ENCODE results near the gene CD164.
"Not testable (repeated sequence)": the region's sequence is repeated elsewhere in the genome, so short reads cannot be mapped to it uniquely, and the experiment has no call there.

The CD164 gene

GRCh38 chr6:109373762-109374161, 8.5 kb downstream of the CD164 start:
- DNase-seq = no peak

GRCh38 chr6:109373331-109373730, 8.9 kb downstream of the CD164 start:
- no peak for DNase-seq

- DNase-seq = no peak
Measured at GRCh38 chr6:109372130-109372529, 10.1 kb downstream of the CD164 start.

DNA sequence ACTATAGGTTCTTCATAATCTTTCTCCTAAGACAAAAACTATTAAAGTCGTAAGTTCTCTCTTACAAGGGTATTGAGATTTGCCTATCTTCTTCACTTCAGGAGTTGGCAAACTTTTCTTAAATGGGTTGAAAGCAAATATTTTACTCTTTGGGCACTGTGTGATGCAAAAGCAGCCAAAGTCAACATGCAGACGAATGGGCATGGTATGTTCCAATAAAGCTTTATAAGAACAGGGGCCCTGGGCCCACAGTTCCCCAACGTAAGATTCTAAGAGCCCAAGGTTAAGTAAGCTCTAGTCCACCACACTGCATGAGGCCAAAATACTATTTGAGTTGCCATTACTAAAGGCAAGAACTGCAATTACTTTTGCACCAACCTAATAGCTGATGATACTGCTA, 11.5 kb downstream of the CD164 start:
- no peak for DNase-seq

DNA sequence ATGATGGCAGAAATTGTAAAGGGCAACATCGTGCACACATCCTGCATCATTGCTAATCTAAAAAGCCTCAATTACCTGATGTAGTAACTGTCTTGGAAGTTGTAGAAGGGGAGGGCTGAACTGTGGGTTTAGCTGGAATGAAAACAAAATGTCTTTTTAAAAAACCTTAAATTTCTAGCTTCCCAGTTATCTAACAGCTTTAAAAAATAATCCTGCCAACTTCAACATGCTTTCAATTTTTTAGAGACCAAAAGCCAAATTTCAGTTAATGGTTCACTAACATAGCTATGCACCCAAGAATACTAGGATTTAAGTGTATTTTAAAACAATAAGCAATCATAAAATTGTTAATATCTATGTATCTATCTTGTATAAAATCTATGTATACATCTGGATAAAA, 11.9 kb downstream of the CD164 start:
- DNase-seq = no peak

GRCh38 chr6:109369728-109370127, 12.5 kb downstream of the CD164 start:
- DNase-seq = no peak

GRCh38 chr6:109364382-109365078, 17.7 kb downstream of the CD164 start:
- not testable (repeated sequence) for DNase-seq

DNA sequence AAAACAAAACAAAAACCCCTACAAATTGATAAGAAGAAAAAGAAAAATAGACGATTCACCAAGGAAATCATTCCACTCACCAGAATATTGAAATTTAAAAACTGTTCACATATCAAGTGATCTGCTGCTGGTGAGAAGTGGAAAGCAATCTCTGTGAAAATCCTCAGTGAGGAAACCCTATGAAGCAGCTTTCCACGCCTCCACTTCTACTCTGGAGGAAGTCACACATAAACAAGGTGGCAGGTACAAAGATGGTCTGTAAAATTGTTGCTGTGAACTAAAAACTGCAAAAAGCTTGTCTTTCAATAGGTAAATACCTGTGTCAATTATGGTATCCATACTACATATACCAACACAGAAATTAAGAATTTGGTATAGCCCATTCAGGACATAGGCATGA, 18.5 kb downstream of the CD164 start:
- no peak for DNase-seq

- DNase-seq = no peak
Measured at GRCh38 chr6:109362102-109362884, 20.0 kb downstream of the CD164 start.

DNA sequence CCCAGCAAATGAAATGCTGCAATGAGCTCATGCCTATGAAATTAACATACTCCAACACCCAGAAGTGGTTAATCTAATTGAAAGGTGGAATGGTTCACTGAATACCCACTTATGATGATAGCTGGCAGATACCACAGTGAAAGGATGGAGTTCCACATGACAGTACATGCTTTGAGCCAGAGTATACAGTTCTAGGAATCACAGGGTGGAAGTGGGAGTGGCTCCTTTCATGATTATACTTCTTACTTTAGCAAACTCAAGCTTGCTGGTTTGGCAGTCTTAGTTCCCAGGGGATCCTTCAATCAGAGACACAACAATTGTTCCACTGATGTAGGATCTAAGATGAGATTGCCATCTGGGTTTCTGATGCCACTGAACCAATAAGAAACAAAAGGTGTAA, 21.5 kb downstream of the CD164 start:
- no peak for DNase-seq

GRCh38 chr6:109360281-109360680, 22.0 kb downstream of the CD164 start:
- no peak for DNase-seq

DNA sequence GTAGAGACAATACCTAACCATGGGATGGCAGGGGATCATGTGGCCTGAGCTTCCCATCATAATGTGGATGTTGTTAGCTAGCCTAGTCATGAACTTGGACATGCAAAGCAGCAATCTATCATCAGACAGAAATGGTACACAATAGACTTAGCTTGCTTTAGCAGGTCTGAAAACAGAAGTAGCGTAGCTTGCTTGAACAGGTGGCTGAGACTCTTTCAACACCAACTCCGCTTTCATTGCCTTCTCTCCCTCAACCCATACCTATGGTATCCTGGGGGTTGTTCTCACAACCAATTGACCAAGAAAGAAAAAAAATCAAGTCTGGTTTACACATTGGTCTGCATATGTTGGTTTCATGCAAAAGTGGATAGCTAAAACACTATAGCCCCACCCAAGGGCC, 23.0 kb downstream of the CD164 start:
- no peak for DNase-seq

GRCh38 chr6:109358204-109358603, 24.1 kb downstream of the CD164 start:
- DNase-seq = no peak

DNA sequence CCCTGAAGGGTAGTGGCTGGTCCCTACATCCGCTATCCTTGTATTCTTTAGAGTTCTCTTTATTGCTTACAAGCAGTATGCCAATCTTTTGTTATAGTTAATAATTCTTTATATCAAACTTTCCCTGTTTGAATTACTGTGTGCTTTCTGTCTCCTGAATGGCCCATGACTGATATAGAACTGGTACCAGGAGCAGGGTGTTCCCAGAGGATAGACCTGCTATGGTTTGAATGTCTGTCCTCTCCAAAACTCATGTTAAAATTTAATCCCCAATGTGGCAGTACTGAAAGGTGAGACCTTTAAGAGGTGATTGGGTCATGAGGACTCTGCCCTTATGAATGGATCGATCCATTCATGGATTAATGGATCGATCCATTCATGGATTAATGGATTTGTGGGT, 26.0 kb downstream of the CD164 start:
- no peak for DNase-seq

GRCh38 chr6:109351231-109352130, 30.8 kb downstream of the CD164 start:
- no peak for DNase-seq

GRCh38 chr6:109349419-109349987, 32.8 kb downstream of the CD164 start:
- DNase-seq = no peak

- no peak for DNase-seq
Measured at GRCh38 chr6:109348226-109348625, 34.0 kb downstream of the CD164 start.

DNA sequence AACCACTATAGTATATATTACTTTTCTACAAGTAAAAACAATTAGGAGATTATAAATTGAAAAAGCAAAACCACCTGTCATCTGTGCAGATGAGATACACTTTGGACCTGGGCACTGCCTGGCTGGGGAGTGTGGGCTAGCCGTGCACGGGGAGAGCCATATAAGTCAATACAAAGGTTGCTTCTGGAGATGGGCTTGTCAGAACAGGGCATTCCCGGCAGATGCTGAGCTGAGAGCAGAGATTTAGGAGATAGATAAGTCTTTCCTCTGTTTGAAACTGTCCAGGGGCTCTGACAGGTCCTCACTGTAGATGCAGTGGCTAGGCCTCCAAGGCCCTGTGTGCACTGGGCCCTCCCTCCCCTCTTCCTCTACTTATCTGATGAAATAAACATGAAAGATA, 34.5 kb downstream of the CD164 start:
- no peak for DNase-seq

- no peak for DNase-seq
Measured at GRCh38 chr6:109345986-109346385, 36.3 kb downstream of the CD164 start.

- no peak for DNase-seq
Measured at GRCh38 chr6:109344226-109344625, 38.0 kb downstream of the CD164 start.

GRCh38 chr6:109343518-109343917, 38.7 kb downstream of the CD164 start:
- DNase-seq = no peak

GRCh38 chr6:109342911-109343310, 39.4 kb downstream of the CD164 start:
- no peak for DNase-seq

- no peak for DNase-seq
Measured at GRCh38 chr6:109342506-109342905, 39.8 kb downstream of the CD164 start.

Measured in activated naive CD4-positive, alpha-beta T cell (primary cell).